ENCODE measurements around the gene TTC19.

- TF ChIP-seq EP300 (IDR thresholded peaks at IDR 0.05) (peak in 1 of 4 donors; percentile 5), POLR2AphosphoS5 (IDR thresholded peaks at IDR 0.05) (peak in 1 of 2 donors; percentile 57), CTCF (IDR thresholded peaks at IDR 0.05) (peak in 5 of 6 experiments; percentile 43 to 67 (median 53)), POLR2A (IDR thresholded peaks at IDR 0.05) (no peak)
These were observed 14.4 kb downstream of the TTC19 start for GRCh38 chr17:16013943-16014407.

All from upper lobe of left lung (tissue), 4 donors.